T-helper 1 cell treated with Interleukin-12 subunit alpha and Interleukin-12 subunit beta and Interleukin-4 antibody, amounts not matched to agents 30 μg/mL and 1 μg/mL, for 36 hours (primary cell): ENCODE data around the gene VWA8.
A peak's percentile ranks its signal among the peaks of the same experiment; 100 is the strongest.

Experiments
- H3K27ac Mint-ChIP-seq: one replicate; pipeline ENCODE4 v1.8.0; 2021; ENCODE audit warnings: mild to moderate bottlenecking, mixed read lengths
- H3K27me3 Mint-ChIP-seq: one replicate; pipeline ENCODE4 v1.8.0; 2021; ENCODE audit warnings: low read depth, mixed read lengths
- H3K36me3 Mint-ChIP-seq: one replicate; pipeline ENCODE4 v1.8.0; 2021; ENCODE audit warnings: low read depth, mixed read lengths
- H3K4me1 Mint-ChIP-seq: one replicate; pipeline ENCODE4 v1.8.0; 2021; ENCODE audit warnings: low read depth, mixed read lengths
- H3K4me3 Mint-ChIP-seq: one replicate; pipeline ENCODE4 v1.8.0; 2021; ENCODE audit warnings: mild to moderate bottlenecking, moderate library complexity, mixed read lengths
- H3K9me3 Mint-ChIP-seq: one replicate; pipeline ENCODE4 v1.8.0; 2021; ENCODE audit warnings: mixed read lengths

Gene VWA8

DNA sequence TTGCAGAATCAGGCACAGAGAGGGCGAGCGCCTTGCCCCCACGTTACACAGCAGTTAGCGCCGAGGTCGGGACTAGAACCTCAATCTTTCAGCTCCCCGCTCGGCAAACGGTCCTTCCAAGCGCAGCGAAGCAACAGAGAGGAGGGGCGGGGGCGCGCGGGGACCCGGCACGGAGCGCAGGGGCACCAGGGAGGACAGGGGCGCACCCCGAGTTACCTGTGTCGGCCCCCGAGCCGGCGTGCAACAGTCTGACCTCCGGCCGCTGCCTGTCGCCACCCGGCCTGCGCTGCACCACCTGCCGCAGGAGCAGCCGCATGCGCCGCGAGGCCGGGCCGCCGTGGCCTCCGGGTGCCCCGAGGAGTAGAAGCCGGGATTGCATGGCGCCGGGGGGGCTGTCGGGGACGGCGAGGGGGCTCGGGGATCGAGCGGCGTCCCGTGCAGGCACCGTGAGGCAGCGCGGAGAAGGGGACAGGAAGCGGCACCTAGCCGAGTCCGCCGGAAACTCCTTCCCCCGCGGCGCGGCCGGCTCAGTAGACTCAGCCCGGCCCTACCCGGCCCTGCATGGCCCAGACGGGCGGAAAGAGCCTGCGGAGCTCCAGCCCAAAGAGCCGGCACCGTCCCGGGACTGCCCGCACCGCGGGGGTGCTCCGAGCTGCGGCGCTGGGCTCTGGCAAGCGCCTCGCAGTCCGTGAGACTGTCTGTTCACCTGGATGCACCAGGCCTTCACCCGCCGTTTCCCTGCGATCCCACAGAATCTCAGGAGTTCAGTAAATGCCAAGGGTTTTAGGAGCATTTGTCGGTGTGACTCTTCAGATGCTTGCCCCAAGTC, at the start of gene VWA8:
TSS of gene VWA8 (minus strand) at position 473 of the 829 bp plus-strand sequence. CDS start at position 379, 94 bp downstream.
- Mint-ChIP-seq H3K27me3 (no peaks in the 10 kb centered on the region), H3K9me3 (no peaks in the 10 kb centered on the region), H3K4me3 (peak within 1 kb of the TSS; percentile 90), H3K4me1 (peaks cover 25% of the 10 kb centered on the region), H3K27ac (peak within 1 kb of the TSS; percentile 83), H3K36me3 (peaks cover 1% of the 10 kb centered on the region)

DNA sequence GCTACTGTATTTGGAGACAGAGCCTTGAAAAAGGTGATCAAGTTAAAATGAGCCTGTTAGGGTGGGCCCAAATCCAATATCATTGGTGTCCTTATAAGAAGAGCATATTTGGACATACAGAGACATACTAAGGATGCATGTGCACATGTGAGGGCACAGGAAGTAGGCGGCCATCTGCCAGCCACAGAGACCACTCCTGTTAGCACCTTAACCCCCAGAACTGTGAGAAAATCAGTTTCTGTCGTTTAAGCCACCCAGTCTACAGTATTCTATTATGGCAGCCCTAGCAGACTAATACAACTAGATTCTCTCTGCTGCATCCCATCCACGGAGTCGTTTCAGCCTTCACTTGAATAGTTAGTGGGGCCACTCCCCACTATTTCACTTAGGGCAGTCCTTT, 48.1 kb upstream of the VWA8 start:
- Mint-ChIP-seq H3K4me3 (no peak overlapping the region), H3K27ac (no peak overlapping the region), H3K36me3 (no peaks in the 10 kb centered on the region), H3K27me3 (peaks cover 11% of the 10 kb centered on the region), H3K4me1 (no peaks in the 10 kb centered on the region), H3K9me3 (no peaks in the 10 kb centered on the region)

DNA sequence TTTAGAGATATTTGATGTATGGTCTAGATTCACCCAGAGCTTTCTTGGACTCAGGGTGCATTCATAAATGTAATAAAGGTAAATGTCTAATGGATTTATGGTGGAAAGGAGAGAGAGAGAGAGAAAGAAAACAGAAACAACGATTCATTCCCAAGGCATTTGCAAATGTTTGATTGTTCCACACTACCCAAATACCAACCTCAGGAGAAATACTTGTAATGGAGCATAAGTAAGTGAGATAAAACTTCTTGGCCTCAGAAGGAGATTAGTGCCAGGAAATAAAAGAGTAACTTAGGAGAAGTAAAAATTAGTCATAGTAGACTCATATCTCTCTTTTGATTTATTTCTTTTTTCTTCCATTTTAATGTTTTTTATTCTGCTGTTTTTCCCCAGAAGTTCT, 46.9 kb upstream of the VWA8 start:
- Mint-ChIP-seq H3K27ac (no peak overlapping the region), H3K27me3 (peaks cover 11% of the 10 kb centered on the region), H3K4me3 (no peak overlapping the region), H3K9me3 (no peaks in the 10 kb centered on the region), H3K36me3 (no peaks in the 10 kb centered on the region), H3K4me1 (no peaks in the 10 kb centered on the region)

DNA sequence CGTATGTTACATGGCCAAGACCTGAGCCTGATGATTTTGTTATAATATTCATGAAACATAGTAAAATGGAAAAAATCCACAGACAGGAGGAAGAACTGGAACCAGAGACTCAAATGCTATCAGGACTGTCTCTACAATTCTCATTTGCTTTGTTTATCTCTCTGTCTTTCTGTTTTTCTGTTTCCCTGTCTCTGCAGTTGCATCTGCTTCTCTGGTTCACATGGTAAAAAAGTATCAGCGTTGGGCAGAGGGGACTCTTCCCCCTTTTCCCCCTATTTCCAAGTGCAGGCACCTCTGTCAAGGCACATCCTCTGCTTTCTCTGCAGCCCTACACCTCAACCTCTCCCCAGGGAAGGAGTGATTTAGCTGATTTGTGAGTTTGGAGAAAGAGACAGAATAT, 41.2 kb upstream of the VWA8 start:
- Mint-ChIP-seq H3K27ac (no peak overlapping the region), H3K36me3 (no peaks in the 10 kb centered on the region), H3K4me3 (no peak overlapping the region), H3K27me3 (peaks cover 18% of the 10 kb centered on the region), H3K4me1 (no peaks in the 10 kb centered on the region), H3K9me3 (no peaks in the 10 kb centered on the region)

GRCh38 chr13:42001580-42001979, 40.7 kb upstream of the VWA8 start:
- Mint-ChIP-seq H3K27ac (no peak overlapping the region), H3K36me3 (no peaks in the 10 kb centered on the region), H3K27me3 (peaks cover 20% of the 10 kb centered on the region), H3K4me3 (no peak overlapping the region), H3K4me1 (no peaks in the 10 kb centered on the region), H3K9me3 (no peaks in the 10 kb centered on the region)

DNA sequence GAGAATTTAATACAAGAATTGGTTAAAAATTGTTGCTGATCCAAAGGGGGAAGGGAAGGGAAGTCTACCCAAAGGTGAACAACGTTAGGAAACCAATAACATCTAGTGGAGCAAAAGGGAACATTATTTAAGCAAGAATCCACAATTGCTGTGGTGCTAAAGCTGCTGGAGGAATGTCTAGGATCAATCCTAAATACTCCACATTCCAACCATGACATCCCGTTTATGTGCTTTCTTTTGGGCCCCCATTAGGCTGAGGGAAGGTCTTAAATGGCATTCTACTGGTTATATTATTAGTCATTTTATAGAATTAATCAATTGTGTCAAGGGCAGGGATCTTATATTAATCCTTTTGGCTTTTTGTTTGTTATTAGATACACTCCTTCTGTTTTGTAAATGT, 39.9 kb upstream of the VWA8 start:
- H3K4me1 Mint-ChIP-seq: no peaks in the 10 kb centered on the region

DNA sequence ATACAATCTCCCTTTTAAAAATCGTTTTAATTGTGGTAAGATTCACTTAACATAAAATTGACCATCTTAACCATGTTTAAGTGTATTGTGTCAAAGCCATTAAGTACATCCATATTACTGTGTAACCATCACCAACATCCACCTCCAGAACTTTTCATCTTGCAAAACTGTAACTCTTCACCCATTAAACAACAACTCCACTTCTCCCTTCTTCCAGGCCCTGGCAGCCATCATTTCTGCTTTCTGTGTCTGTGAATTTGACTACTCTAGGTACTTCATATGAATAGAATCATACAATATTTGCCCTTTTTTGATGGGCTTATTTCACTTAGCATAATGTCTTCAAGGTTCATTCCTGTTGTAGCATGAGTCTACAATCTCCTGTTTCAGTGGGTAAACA, 36.5 kb upstream of the VWA8 start:
- Mint-ChIP-seq H3K27ac (no peak overlapping the region), H3K36me3 (no peaks in the 10 kb centered on the region), H3K4me1 (no peaks in the 10 kb centered on the region), H3K9me3 (no peaks in the 10 kb centered on the region), H3K4me3 (no peak overlapping the region), H3K27me3 (peaks cover 22% of the 10 kb centered on the region)

More for the DNA sequence above, 39.9 kb upstream of the VWA8 start:
- Mint-ChIP-seq H3K36me3 (no peaks in the 10 kb centered on the region), H3K9me3 (no peaks in the 10 kb centered on the region), H3K4me3 (no peak overlapping the region), H3K27ac (no peak overlapping the region), H3K27me3 (peaks cover 22% of the 10 kb centered on the region)

DNA sequence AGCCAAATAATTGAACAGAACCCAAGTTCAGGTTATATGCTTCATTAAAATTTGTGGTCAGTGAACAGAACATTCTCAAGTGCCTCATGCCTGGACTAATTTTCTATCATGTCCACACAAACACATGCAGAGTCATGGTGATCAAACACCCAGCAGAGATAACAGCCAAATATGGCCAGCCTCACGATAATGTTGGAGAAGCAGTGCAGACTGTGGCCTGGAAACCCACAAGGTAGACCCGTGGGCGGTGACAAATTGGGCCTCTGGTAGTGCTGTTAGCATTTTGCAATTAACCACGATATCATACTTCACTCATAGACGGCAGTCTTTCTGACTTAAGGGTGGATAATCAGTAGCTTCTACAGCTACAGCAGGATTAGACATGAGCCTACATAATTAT, 35.0 kb upstream of the VWA8 start:
- H3K4me3 Mint-ChIP-seq: no peak overlapping the region
- no peak overlapping the region for H3K27ac Mint-ChIP-seq
- H3K9me3 Mint-ChIP-seq: no peaks in the 10 kb centered on the region
- no peaks in the 10 kb centered on the region for H3K4me1 Mint-ChIP-seq
- H3K36me3 Mint-ChIP-seq: no peaks in the 10 kb centered on the region
- peaks cover 27% of the 10 kb centered on the region for H3K27me3 Mint-ChIP-seq

- Mint-ChIP-seq H3K4me3 (no peak overlapping the region), H3K36me3 (no peaks in the 10 kb centered on the region), H3K27me3 (peaks cover 27% of the 10 kb centered on the region), H3K4me1 (no peaks in the 10 kb centered on the region), H3K9me3 (no peaks in the 10 kb centered on the region), H3K27ac (no peak overlapping the region)
These were observed 34.4 kb upstream of the VWA8 start for GRCh38 chr13:41995336-41995735.

DNA sequence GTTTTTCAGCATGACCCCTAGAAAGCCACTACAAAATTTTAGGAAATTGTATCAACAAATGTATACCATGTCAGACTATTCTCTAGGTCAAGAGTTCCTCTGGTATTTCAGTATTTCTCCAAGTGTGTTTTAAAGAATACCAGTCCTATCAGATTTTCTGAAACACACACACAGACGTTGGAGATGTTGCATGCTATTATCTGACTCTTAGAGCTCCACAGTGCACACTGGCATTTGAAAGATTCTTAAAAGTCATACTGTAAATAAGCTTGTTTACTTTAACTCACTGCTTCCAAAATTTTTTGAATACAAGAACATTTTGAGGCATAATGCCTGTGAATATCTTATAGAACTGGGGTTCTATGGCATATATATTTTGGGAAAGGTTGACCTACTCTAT, 33.8 kb upstream of the VWA8 start:
- no peak overlapping the region for H3K4me3 Mint-ChIP-seq
- H3K4me1 Mint-ChIP-seq: no peaks in the 10 kb centered on the region
- H3K36me3 Mint-ChIP-seq: no peaks in the 10 kb centered on the region
- no peak overlapping the region for H3K27ac Mint-ChIP-seq
- H3K9me3 Mint-ChIP-seq: no peaks in the 10 kb centered on the region
- H3K27me3 Mint-ChIP-seq: peaks cover 23% of the 10 kb centered on the region

DNA sequence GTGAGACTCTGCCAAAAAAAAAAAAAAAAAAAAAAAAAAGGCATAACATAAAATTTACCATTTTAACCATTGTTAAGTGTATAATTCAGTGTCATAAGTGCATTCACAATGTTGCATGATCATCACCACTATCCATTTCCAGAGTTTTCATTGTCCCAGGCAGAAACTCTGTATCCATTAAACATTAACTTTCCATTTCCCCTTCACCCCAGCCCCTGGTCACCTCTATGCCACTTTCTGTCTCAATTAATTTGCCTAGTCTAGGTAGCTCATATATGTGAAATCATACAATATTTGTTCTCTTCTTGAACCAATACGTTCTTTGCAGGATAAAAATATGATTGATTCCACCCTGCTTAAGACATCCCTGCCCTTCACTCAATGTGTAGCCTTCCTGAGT, 31.0 kb upstream of the VWA8 start:
- Mint-ChIP-seq H3K27me3 (peaks cover 20% of the 10 kb centered on the region), H3K4me1 (no peaks in the 10 kb centered on the region), H3K27ac (no peak overlapping the region), H3K4me3 (no peak overlapping the region), H3K36me3 (no peaks in the 10 kb centered on the region), H3K9me3 (no peaks in the 10 kb centered on the region)

DNA sequence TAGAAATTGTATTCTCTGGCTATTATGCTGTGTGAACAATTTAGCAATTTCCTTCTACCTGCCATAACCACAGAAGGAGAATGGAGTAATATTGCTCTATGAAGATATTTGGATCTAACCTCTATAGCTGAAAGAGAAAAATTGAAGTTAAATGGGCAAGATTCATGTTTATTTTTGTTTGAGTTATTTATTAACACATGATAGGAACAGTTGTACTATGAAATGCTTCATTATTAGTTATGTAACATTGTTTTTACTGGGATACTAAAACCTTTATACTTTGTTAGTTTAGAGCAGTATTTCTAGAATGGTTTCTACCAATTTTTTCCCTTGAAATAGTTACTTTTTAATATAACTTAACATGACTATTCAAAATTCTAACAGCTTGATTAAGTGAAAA, 27.3 kb upstream of the VWA8 start:
- H3K9me3 Mint-ChIP-seq: no peaks in the 10 kb centered on the region
- no peak overlapping the region for H3K27ac Mint-ChIP-seq
- H3K27me3 Mint-ChIP-seq: peaks cover 28% of the 10 kb centered on the region
- H3K36me3 Mint-ChIP-seq: no peaks in the 10 kb centered on the region
- H3K4me1 Mint-ChIP-seq: no peaks in the 10 kb centered on the region
- H3K4me3 Mint-ChIP-seq: no peak overlapping the region

GRCh38 chr13:41985788-41986508, 25.0 kb upstream of the VWA8 start:
- no peaks in the 10 kb centered on the region for H3K36me3 Mint-ChIP-seq
- no peaks in the 10 kb centered on the region for H3K4me1 Mint-ChIP-seq
- H3K4me3 Mint-ChIP-seq: no peak overlapping the region
- no peak overlapping the region for H3K27ac Mint-ChIP-seq
- H3K27me3 Mint-ChIP-seq: peaks cover 31% of the 10 kb centered on the region
- H3K9me3 Mint-ChIP-seq: no peaks in the 10 kb centered on the region

GRCh38 chr13:41981951-41982715, 21.2 kb upstream of the VWA8 start:
- Mint-ChIP-seq H3K9me3 (no peaks in the 10 kb centered on the region), H3K27me3 (peaks cover 28% of the 10 kb centered on the region), H3K4me3 (no peak overlapping the region), H3K27ac (no peak overlapping the region), H3K36me3 (no peaks in the 10 kb centered on the region), H3K4me1 (peaks cover 5% of the 10 kb centered on the region)
